Measurements from ENCODE around the gene FEN1. TPM values are rescaled to one million over a fixed set of nuclear protein-coding genes. Genes with fewer than 3 reads are reported as not detected.

FEN1 gene
- 12.6 and 17.0 TPM in 2 replicates for polyA plus RNA-seq

GRCh38 chr11:61792310-61793082 lies at the start of gene FEN1, which contains the start of gene TMEM258:
TSS of gene FEN1 (plus strand) at chr11:61792911. CDS start at chr11:61795362, 2,451 bp downstream.
TSS of gene TMEM258 (minus strand) at chr11:61792599. CDS start at chr11:61792558, 41 bp downstream.

GRCh38 chr11:61752117-61752924 lies 40.4 kb upstream of the FEN1 start, which contains the start of gene MYRF:
TSS of gene MYRF (plus strand) at chr11:61752636. CDS start at chr11:61752745, 109 bp downstream.

GRCh38 chr11:61816736-61817455 lies 24.2 kb downstream of the FEN1 start, which contains the start of gene FADS1:
TSS of gene FADS1 (minus strand) at chr11:61817003. CDS start at chr11:61816929, 74 bp downstream.

GRCh38 chr11:61827571-61828378 lies 35.1 kb downstream of the FEN1 start, which contains the start of gene FADS2:
TSS of gene FADS2 (plus strand) at chr11:61828300. CDS start at chr11:61828391, 91 bp downstream.

Other genes with a start within 250 kb of the FEN1 start
- 18.3 and 23.6 TPM in 2 replicates for gene SYT7, start 211.8 kb upstream of the FEN1 start, polyA plus RNA-seq
- 3.7 and 5.1 TPM in 2 replicates for gene DAGLA, start 112.5 kb upstream of the FEN1 start, polyA plus RNA-seq
- 0.06 TPM in 1 of 2 replicates, not detected in the other for gene MYRF, start 40.3 kb upstream of the FEN1 start, polyA plus RNA-seq
- gene TMEM258, start 312 bp upstream of the FEN1 start, polyA plus RNA-seq: 402 and 501 TPM in 2 replicates
- gene FADS1, start 24.1 kb downstream of the FEN1 start, polyA plus RNA-seq: 25.7 and 34.0 TPM in 2 replicates
- gene FADS2, start 35.4 kb downstream of the FEN1 start, polyA plus RNA-seq: 7.3 and 9.6 TPM in 2 replicates
- 0.51 TPM in 1 of 2 replicates, not detected in the other for gene FADS3, start 98.6 kb downstream of the FEN1 start, polyA plus RNA-seq
- gene RAB3IL1, start 124.7 kb downstream of the FEN1 start, polyA plus RNA-seq: 0.14 and 0.15 TPM in 2 replicates
- gene BEST1, start 157.4 kb downstream of the FEN1 start, polyA plus RNA-seq: not detected in 2 replicates
- gene FTH1, start 174.7 kb downstream of the FEN1 start, polyA plus RNA-seq: 157 and 245 TPM in 2 replicates

Measured in Purkinje cell (primary cell).